HCT116 (cell line): ENCODE results near the gene COL18A1. TPM values are rescaled to one million over a fixed set of nuclear protein-coding genes. Genes with fewer than 3 reads are reported as not detected.

Experiments used
- ATAC-seq: fragments of 200-7000 bp; cut with Tn5 transposase; 2 replicates; pipeline ENCODE4 v1.9.1; 2020; ENCODE audit warnings: mild to moderate bottlenecking, moderate library complexity
- BruUV-seq: library from RNA; stranded (reverse); fragments of 400-500 nt; replicated peaks from 2 replicates; lab custom pipeline; 2021; lab: Mats Ljungman, UMichigan
- CTCF ChIA-PET: fragments of 300-600 bp; sonication (Branson Sonifier 250); formaldehyde crosslinking; loops from one replicate; lab custom pipeline; 2021; ENCODE audit warnings: antibody characterized with exemption; lab: Charles Lee
- POLR2A ChIA-PET: fragments of 300-600, 350-600 bp; sonication (Branson Sonifier 250); formaldehyde crosslinking; loops from one replicate; lab custom pipeline; 2021; ENCODE audit warnings: antibody characterized with exemption; lab: Charles Lee
- RAD21 ChIA-PET, 2 experiments: fragments of 300-600 bp; sonication (Branson Sonifier 250); formaldehyde crosslinking; loops; one replicate each; lab custom pipeline; 2023; ENCODE audit warnings: low total read pairs in 2 of 2; ENCODE audit not compliant: uncharacterized antibody in 2 of 2, unreplicated experiment in 2 of 2, low non-redundant PET in 1 of 2; lab: Charles Lee
- DNase-seq: peaks from one replicate; pipeline ENCODE4 v3.0.0-alpha.2; 2010; ENCODE audit warnings: low read depth, low spot score
- H2AFZ ChIP-seq: fragments of 200-600 bp; shearing (Covaris generic), sonication (generic); 2 replicates; pipeline ENCODE4 v1.6.1; 2017; ENCODE audit warnings: low read depth, mixed run types, mixed read lengths, antibody characterized with exemption, low read length; ENCODE audit not compliant: poor library complexity, severe bottlenecking
- H3K27ac ChIP-seq: 2 replicates; pipeline ENCODE4 v1.5.1; 2012; ENCODE audit warnings: low read depth, low read length
- H3K27me3 ChIP-seq: fragments of 200-600 bp; sonication (generic); 2 replicates; pipeline ENCODE4 v1.6.1; 2016; ENCODE audit warnings: mixed run types, low read length, mixed read lengths; ENCODE audit not compliant: insufficient read depth
- H3K36me3 ChIP-seq, 2 experiments: fragments of 200-500 bp in 1 of 2; fragments of 200-600 bp in 1 of 2; sonication (Bioruptor generic) in 1 of 2; sonication (generic) in 1 of 2; 2 replicates each; pipeline versions ENCODE4 v1.5.1 to v1.6.1; 2014 to 2016; ENCODE audit warnings: low read length in 2 of 2, inconsistent platforms in 1 of 2, mixed read lengths in 1 of 2, mixed run types in 1 of 2; ENCODE audit not compliant: insufficient read depth in 2 of 2, control insufficient read depth in 1 of 2
- H3K4me1 ChIP-seq, 2 experiments: fragments of 200-600 bp in 1 of 2; sonication (generic) in 1 of 2; 2 replicates each; pipeline versions ENCODE4 v1.5.1 to v1.6.1; 2012 to 2017; ENCODE audit warnings: low read length in 2 of 2, inconsistent platforms in 1 of 2, mild to moderate bottlenecking in 1 of 2, mixed read lengths in 1 of 2, mixed run types in 1 of 2, moderate library complexity in 1 of 2; ENCODE audit not compliant: insufficient read depth in 2 of 2, control insufficient read depth in 1 of 2
- H3K4me2 ChIP-seq: fragments of 200-600 bp; sonication (generic); 2 replicates; pipeline ENCODE4 v1.6.1; 2017; ENCODE audit warnings: mixed run types, low read length, mixed read lengths
- H3K4me3 ChIP-seq, 2 experiments: fragments of 200-600 bp in 1 of 2; sonication (generic) in 1 of 2; replicated peaks in 1 of 2; 2 replicates each; pipeline ENCODE4 v1.5.1; 2011 to 2016; ENCODE audit warnings: low read length in 2 of 2, control low read depth in 1 of 2, low read depth in 1 of 2, mild to moderate bottlenecking in 1 of 2, mixed read lengths in 1 of 2, mixed run types in 1 of 2
- H3K79me2 ChIP-seq: fragments of 200-600 bp; sonication (generic); 2 replicates; pipeline ENCODE4 v1.6.1; 2017; ENCODE audit warnings: mild to moderate bottlenecking, mixed run types, low read length, moderate library complexity, mixed read lengths; ENCODE audit not compliant: insufficient read depth
- H3K9ac ChIP-seq: fragments of 200-600 bp; sonication (generic); 2 replicates; pipeline ENCODE4 v1.6.1; 2016; ENCODE audit warnings: low read length, mixed read lengths
- H3K9me2 ChIP-seq: fragments of 200-600 bp; sonication (generic), shearing (Covaris generic); 2 replicates; pipeline ENCODE4 v1.6.1; 2017; ENCODE audit warnings: mixed run types, mild to moderate bottlenecking, moderate library complexity; ENCODE audit not compliant: insufficient read depth
- H3K9me3 ChIP-seq, 2 experiments: fragments of 200-500 bp in 1 of 2; fragments of 200-600 bp in 1 of 2; sonication (Bioruptor generic) in 1 of 2; sonication (generic) in 1 of 2; 2 replicates each; pipeline ENCODE4 v1.6.1; 2014 to 2017; ENCODE audit warnings: low read length in 2 of 2, mixed read lengths in 2 of 2, inconsistent platforms in 1 of 2, low read depth in 1 of 2, mild to moderate bottlenecking in 1 of 2, mixed run types in 1 of 2, moderate library complexity in 1 of 2; ENCODE audit not compliant: control insufficient read depth in 1 of 2, insufficient read depth in 1 of 2
- H4K20me1 ChIP-seq: fragments of 200-600 bp; sonication (generic), shearing (Covaris generic); 2 replicates; pipeline ENCODE4 v1.6.1; 2017; ENCODE audit warnings: mixed run types, mild to moderate bottlenecking, moderate library complexity; ENCODE audit not compliant: insufficient read depth
- EGR1 ChIP-seq: IDR thresholded peaks from 2 replicates; pipeline ENCODE4 v1.6.1; 2012; ENCODE audit warnings: low read depth
- EZH2 ChIP-seq: fragments of 200-600 bp; sonication (generic); IDR thresholded peaks from 2 replicates; pipeline ENCODE4 v1.6.1; 2017; ENCODE audit warnings: antibody characterized with exemption, mixed run types
- JUND ChIP-seq: IDR thresholded peaks from 2 replicates; pipeline ENCODE4 v1.6.1; 2012
- MAX ChIP-seq: IDR thresholded peaks from 2 replicates; pipeline ENCODE4 v1.6.1; 2012
- POLR2A ChIP-seq: IDR thresholded peaks from 2 replicates; pipeline ENCODE4 v1.7.0; 2011; ENCODE audit warnings: borderline replicate concordance; ENCODE audit not compliant: insufficient read depth, insufficient read length; ENCODE audit errors: extremely low read depth
- RAD21 ChIP-seq: IDR thresholded peaks from 2 replicates; pipeline ENCODE4 v1.6.1; 2012; ENCODE audit warnings: low read depth, mild to moderate bottlenecking
- REST ChIP-seq: IDR thresholded peaks from 2 replicates; pipeline ENCODE4 v1.6.1; 2012; ENCODE audit warnings: low read depth
- SIN3A ChIP-seq: IDR thresholded peaks from 2 replicates; pipeline ENCODE4 v1.6.1; 2012; ENCODE audit warnings: low read depth
- SP1 ChIP-seq: IDR thresholded peaks from 2 replicates; pipeline ENCODE4 v1.6.1; 2012; ENCODE audit warnings: low read depth
- SRF ChIP-seq: IDR thresholded peaks from 2 replicates; pipeline ENCODE4 v1.6.1; 2012; ENCODE audit warnings: low read depth
- YY1 ChIP-seq: IDR thresholded peaks from 2 replicates; pipeline ENCODE4 v1.6.1; 2011; ENCODE audit warnings: low read length, low read depth, moderate library complexity, mild to moderate bottlenecking; ENCODE audit not compliant: insufficient replicate concordance; ENCODE audit errors: extremely low read depth
- ZNF274 ChIP-seq: fragments of 200-500 bp; sonication (Bioruptor generic); IDR thresholded peaks from 2 replicates; pipeline ENCODE4 v1.6.1; 2014; ENCODE audit warnings: mild to moderate bottlenecking, low read depth, low read length, inconsistent platforms
- intact Hi-C: fragments of 100-400 bp; cut with micrococcal nuclease; formaldehyde crosslinking; loops from 2 replicates; pipeline ENCODE4 v1.10.0; 2022
- total RNA-seq: library from RNA; stranded (reverse); gene quantifications from one replicate; pipeline ENCODE4 v1.2.1, GENCODE V29; 2021; ENCODE audit not compliant: unreplicated experiment

The COL18A1 gene
- total RNA-seq, 1 experiment from 2014 or later, result 59.5 TPM

DNA sequence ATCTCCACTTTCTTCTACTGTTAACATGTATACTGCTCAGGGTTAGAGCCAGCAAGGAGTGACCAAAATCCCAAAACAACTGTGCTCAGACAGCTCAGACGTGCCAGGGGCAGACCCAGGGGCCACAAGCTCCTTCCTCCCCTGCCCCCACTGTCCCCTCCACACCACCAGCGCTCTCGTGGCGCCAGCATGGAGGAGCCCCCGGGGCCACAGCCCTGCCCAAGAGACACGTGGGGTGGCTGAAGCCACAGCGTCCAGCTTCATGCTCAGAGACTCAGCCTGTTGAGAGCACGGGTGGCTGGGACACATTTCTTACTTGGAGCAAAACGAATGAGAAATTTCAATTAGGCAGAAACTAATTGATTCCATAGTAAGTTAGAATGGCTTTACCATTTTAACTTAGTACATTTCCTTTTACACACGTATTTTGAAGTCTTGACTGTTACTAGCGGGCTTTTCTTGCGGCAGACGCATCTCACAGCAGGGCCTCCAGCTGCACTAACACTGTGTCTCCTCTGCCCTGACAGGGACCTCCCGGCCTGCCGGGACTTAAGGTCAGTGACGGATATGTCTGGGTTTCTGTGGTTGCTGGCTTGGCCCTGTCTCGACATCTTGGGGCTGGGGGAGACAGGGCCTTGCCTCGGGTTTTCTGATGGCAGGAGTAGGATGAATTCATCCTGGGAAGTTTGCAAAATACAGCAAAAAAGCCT is 83.1 kb downstream of the COL18A1 start:
- Histone ChIP-seq H3K27ac (no peak overlapping the region), H2AFZ (no peak overlapping the region), H3K27me3 (no peaks in the 10 kb centered on the region), H3K4me2 (no peak overlapping the region), H3K9ac (no peak overlapping the region), H3K9me3 (no peaks in the 10 kb centered on the region), H3K79me2 (no peaks in the 10 kb centered on the region), H3K36me3 (peaks cover 0 to 9% of the 10 kb centered on the region in 2 experiments; a peak in 1 of 4 replicates), H3K4me1 (no peaks in the 10 kb centered on the region), H3K9me2 (no peaks in the 10 kb centered on the region), H4K20me1 (no peaks in the 10 kb centered on the region), H3K4me3 (no peak overlapping the region)
- no peak for DNase-seq
- BruUV-seq, result no TSS peak
- TF ChIP-seq EZH2 (no peak), REST (no peak), SIN3A (no peak), POLR2A (no peak), ZNF274 (no peak), YY1 (no peak), SP1 (no peak), SRF (no peak), EGR1 (no peak), RAD21 (no peak), MAX (no peak), JUND (no peak)
- RAD21 ChIA-PET, result no interaction called here
- POLR2A ChIA-PET, result no interaction called here
- CTCF ChIA-PET, result no interaction called here
- no peak for ATAC-seq
- intact Hi-C loops, result no loop called here
